ENCODE results near the gene RASAL2.
"Not testable (repeated sequence)": the region's sequence is repeated elsewhere in the genome, so short reads cannot be mapped to it uniquely, and the experiment has no call there.

RASAL2 gene

GRCh38 chr1:178344513-178345091 is 250.7 kb downstream of the RASAL2 start:
- peak; percentile 87 to 90 for DNase-seq (ENCODE audit: low read depth in 2 of 2)

- no peak for DNase-seq (ENCODE audit: low read depth in 2 of 2)
Observed at GRCh38 chr1:178345238-178345637, 251.3 kb downstream of the RASAL2 start.

- DNase-seq (ENCODE audit: low read depth in 2 of 2) = peak in 1 of 2 experiments; percentile 19
Observed at GRCh38 chr1:178345807-178346206, 251.9 kb downstream of the RASAL2 start.

GRCh38 chr1:178349801-178350200 is 255.9 kb downstream of the RASAL2 start:
- no peak for DNase-seq (ENCODE audit: low read depth in 2 of 2)

- not testable (repeated sequence) for DNase-seq (ENCODE audit: low read depth in 2 of 2)
Observed at GRCh38 chr1:178351911-178352310, 258.0 kb downstream of the RASAL2 start.

- no peak for DNase-seq (ENCODE audit: low read depth in 2 of 2)
Observed at GRCh38 chr1:178352790-178353416, 259.0 kb downstream of the RASAL2 start.

GRCh38 chr1:178353524-178353923 is 259.6 kb downstream of the RASAL2 start:
- DNase-seq (ENCODE audit: low read depth in 2 of 2) = no peak

- DNase-seq (ENCODE audit: low read depth in 2 of 2) = no peak
Observed at GRCh38 chr1:178354816-178355215, 260.9 kb downstream of the RASAL2 start.

GRCh38 chr1:178356299-178356698 is 262.4 kb downstream of the RASAL2 start:
- no peak for DNase-seq (ENCODE audit: low read depth in 2 of 2)

GRCh38 chr1:178358456-178358855 is 264.6 kb downstream of the RASAL2 start:
- DNase-seq (ENCODE audit: low read depth in 2 of 2) = no peak

- DNase-seq (ENCODE audit: low read depth in 2 of 2) = no peak
Observed at GRCh38 chr1:178360421-178360820, 266.5 kb downstream of the RASAL2 start.

- DNase-seq (ENCODE audit: low read depth in 2 of 2) = no peak
Observed at GRCh38 chr1:178361847-178362246, 267.9 kb downstream of the RASAL2 start.

GRCh38 chr1:178362747-178363146 is 268.8 kb downstream of the RASAL2 start:
- peak; percentile 58 to 61 for DNase-seq (ENCODE audit: low read depth in 2 of 2)

GRCh38 chr1:178364782-178365181 is 270.9 kb downstream of the RASAL2 start:
- no peak for DNase-seq (ENCODE audit: low read depth in 2 of 2)

GRCh38 chr1:178367151-178367550 is 273.2 kb downstream of the RASAL2 start:
- no peak for DNase-seq (ENCODE audit: low read depth in 2 of 2)

GRCh38 chr1:178368208-178368607 is 274.3 kb downstream of the RASAL2 start:
- DNase-seq (ENCODE audit: low read depth in 2 of 2) = no peak

GRCh38 chr1:178371235-178371634 is 277.3 kb downstream of the RASAL2 start:
- DNase-seq (ENCODE audit: low read depth in 2 of 2) = no peak

- DNase-seq (ENCODE audit: low read depth in 2 of 2) = no peak
Observed at GRCh38 chr1:178371933-178372388, 278.1 kb downstream of the RASAL2 start.

GRCh38 chr1:178374016-178374415 is 280.1 kb downstream of the RASAL2 start:
- DNase-seq (ENCODE audit: low read depth in 2 of 2) = no peak

GRCh38 chr1:178376008-178376407 is 282.1 kb downstream of the RASAL2 start:
- DNase-seq (ENCODE audit: low read depth in 2 of 2) = no peak

- no peak for DNase-seq (ENCODE audit: low read depth in 2 of 2)
Observed at GRCh38 chr1:178379807-178380206, 285.9 kb downstream of the RASAL2 start.

GRCh38 chr1:178382372-178382771 is 288.5 kb downstream of the RASAL2 start:
- DNase-seq (ENCODE audit: low read depth in 2 of 2) = no peak

GRCh38 chr1:178385662-178386061 is 291.8 kb downstream of the RASAL2 start:
- DNase-seq (ENCODE audit: low read depth in 2 of 2) = no peak
